Ovary (tissue), 9 donors: Measurements from ENCODE around the gene FAM180A. TPM values are rescaled to one million over a fixed set of nuclear protein-coding genes. Genes with fewer than 3 reads are reported as not detected.
"Not testable (repeated sequence)": the region's sequence is repeated elsewhere in the genome, so short reads cannot be mapped to it uniquely, and the experiment has no call there.

Experiments used
- DNase-seq, 5 donors: peaks; one replicate each; pipeline ENCODE4 v3.0.0-alpha.2; 2019 to 2020
- H3K27ac ChIP-seq, 2 donors: fragments of 200-600 bp; one replicate each; pipeline versions ENCODE4 v1.5.1 to v1.8.0; 2019 to 2022
- H3K27me3 ChIP-seq: fragments of 200-600 bp; one replicate; pipeline ENCODE4 v1.8.0; 2022
- H3K36me3 ChIP-seq: fragments of 200-600 bp; sonication (generic); one replicate; pipeline ENCODE4 v1.5.1; 2019
- H3K4me1 ChIP-seq: one replicate; pipeline ENCODE4 v1.8.1; 2013; ENCODE audit warnings: mild to moderate bottlenecking, moderate library complexity; ENCODE audit not compliant: insufficient read depth
- H3K4me3 ChIP-seq: fragments of 200-600 bp; sonication (generic); one replicate; pipeline ENCODE4 v1.5.1; 2017
- H3K9me3 ChIP-seq, 2 donors: fragments of 200-600 bp in 1 of 2; sonication (generic) in 1 of 2; one replicate each; pipeline versions ENCODE4 v1.5.1 to v1.8.1; 2013 to 2019; ENCODE audit warnings: mild to moderate bottlenecking in 1 of 2, moderate library complexity in 1 of 2
- EP300 ChIP-seq: sonication (generic); formaldehyde crosslinking; IDR thresholded peaks from one replicate; pipeline ENCODE4 v1.6.1; 2017; ENCODE audit warnings: antibody characterized with exemption
- POLR2A ChIP-seq: fragments of 450-650 bp; IDR thresholded peaks from one replicate; pipeline ENCODE4 v1.6.1; 2017; ENCODE audit warnings: antibody characterized with exemption, mild to moderate bottlenecking, moderate library complexity
- WGBS, 3 donors: extraction: QIAGEN DNeasy Blood & Tissue Kit in 1 of 3; methylation state at CpG; one replicate each; pipeline versions ENCODE4 v1.1.5 to v1.1.7; 2013 to 2017; 5-methylcytosine and 5-hydroxymethylcytosine counted together
- intact Hi-C, 4 donors: fragments of 100-400 bp; cut with DNase I; formaldehyde crosslinking; loops; one replicate each; pipeline versions ENCODE4 v1.11.0 to v1.15.1; 2022 to 2023
- polyA plus RNA-seq, 2 donors: library from polyadenylated mRNA; stranded (reverse); fragments of 200-250 nt in 1 of 2; fragments of 350-450 nt in 1 of 2; fragmentation: Illumina TruSeq in 1 of 2; extraction: RNeasy Lipid Tissue Mini Kit (QIAGEN cat#74804) in 1 of 2; gene quantifications; one replicate each; pipeline ENCODE4 v1.2.3, GENCODE V29; 2013 to 2014
- total RNA-seq, 7 donors: library from RNA; depleted of rRNA in 2 of 7; stranded (reverse); fragments of >200 nt in 2 of 7; fragmentation: NEBNext Ultra II Directional in 3 of 7; extraction: Animal tissue kit (Norgen Biotek cat#: 25700) in 3 of 7; gene quantifications; one replicate each; pipeline versions ENCODE4 v1.1.0 to v1.2.4, GENCODE V29; 2016 to 2023
- TF ChIP-seq, protein P1 (sequence below), 3 donors: fragments of 450-650 bp in 2 of 3; fragments of 200-600 bp in 1 of 3; IDR thresholded peaks; one replicate each; pipeline versions ENCODE4 v1.5.1 to v1.8.0; 2016 to 2022; ENCODE audit warnings: antibody characterized with exemption in 3 of 3, mild to moderate bottlenecking in 1 of 3
- donor health status: DM: no; HTN: no; CAD: no; lungs with moderate emphysema.
- donor health status: DM: no; HTN: no; CAD: no.
- donor health status: Bipolar disorder and iron deficiency.
- donor health status: DM: yes; HTN: yes; CAD: no.
- donor health status: DM: no; HTN: no; CAD: no.
- donor health status: DM: yes; HTN: yes; CAD: no.

FAM180A gene
- total and polyA plus RNA-seq, 9 donors, result 1.1 to 5.3 (median 3.1) TPM

DNA sequence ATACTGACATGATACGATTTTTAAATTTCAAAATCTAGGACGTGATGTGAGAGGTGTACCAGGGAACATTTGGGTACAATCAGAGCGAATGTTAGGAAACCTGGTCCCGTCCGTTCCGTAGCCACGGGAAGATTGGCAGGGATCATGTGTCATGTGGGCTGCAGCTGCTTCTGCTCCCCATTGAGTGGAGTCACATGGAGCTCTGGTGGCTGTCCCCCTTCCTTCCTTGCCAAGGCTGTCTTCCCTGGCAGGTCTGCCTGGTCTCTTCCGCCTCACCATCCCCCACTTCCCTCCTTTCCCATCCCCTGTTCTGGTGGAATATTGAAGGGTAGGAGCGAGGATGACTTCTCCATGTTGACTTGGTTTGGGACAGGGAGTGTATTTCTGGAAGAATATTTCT, 33.8 kb upstream of the FAM180A start:
- Histone ChIP-seq H3K4me3 (no peak overlapping the region), H3K27me3 (no peaks in the 10 kb centered on the region), H3K27ac (no peak overlapping the region), H3K9me3 (no peaks in the 10 kb centered on the region), H3K36me3 (no peaks in the 10 kb centered on the region), H3K4me1 (no peaks in the 10 kb centered on the region)
- TF ChIP-seq, protein P1, sequence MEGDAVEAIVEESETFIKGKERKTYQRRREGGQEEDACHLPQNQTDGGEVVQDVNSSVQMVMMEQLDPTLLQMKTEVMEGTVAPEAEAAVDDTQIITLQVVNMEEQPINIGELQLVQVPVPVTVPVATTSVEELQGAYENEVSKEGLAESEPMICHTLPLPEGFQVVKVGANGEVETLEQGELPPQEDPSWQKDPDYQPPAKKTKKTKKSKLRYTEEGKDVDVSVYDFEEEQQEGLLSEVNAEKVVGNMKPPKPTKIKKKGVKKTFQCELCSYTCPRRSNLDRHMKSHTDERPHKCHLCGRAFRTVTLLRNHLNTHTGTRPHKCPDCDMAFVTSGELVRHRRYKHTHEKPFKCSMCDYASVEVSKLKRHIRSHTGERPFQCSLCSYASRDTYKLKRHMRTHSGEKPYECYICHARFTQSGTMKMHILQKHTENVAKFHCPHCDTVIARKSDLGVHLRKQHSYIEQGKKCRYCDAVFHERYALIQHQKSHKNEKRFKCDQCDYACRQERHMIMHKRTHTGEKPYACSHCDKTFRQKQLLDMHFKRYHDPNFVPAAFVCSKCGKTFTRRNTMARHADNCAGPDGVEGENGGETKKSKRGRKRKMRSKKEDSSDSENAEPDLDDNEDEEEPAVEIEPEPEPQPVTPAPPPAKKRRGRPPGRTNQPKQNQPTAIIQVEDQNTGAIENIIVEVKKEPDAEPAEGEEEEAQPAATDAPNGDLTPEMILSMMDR (IDR thresholded peaks at IDR 0.05), result no peak
- TF ChIP-seq EP300 (no peak), POLR2A (no peak)
- intact Hi-C loops, result no loop called here
- WGBS, 3 donors, result 91 to 94% (median 92%) methylated on average over 9 of the region's 9 CpGs
- no peak for DNase-seq

DNA sequence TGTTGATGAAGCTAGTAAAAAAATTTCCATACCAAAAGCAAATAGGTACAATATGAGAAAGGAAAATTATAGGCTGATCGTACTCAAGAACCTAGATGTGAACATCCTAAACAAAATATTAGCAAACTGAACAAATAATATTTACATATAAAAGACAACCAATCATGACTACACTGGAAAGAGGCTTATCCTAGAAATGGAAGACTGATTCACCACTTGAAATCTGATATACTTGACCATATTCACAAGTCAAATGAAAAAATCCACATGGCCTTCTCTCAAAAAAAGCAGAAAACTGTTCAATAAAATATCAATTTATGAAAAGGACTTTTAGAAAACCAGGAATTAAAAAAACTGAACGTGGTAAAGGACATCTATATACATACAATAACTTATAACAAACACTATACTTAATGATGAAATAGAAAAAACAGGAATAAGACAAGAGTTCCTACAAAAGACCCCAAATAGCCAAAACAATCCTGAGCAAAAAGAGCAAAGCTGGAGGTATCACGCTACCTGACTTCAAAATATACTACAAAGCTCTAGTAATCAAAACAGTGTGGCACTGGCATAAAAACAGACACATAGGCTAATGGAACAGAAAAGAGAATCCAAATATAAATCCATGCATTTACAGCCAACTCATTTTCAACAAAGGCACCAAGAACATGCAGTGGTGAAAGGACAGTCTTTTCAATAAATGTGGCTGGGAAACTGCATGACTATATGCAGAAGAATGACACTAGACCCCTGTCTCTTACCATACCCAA, 29.2 kb upstream of the FAM180A start:
- WGBS, 3 donors, result 90 to 93% (median 93%) methylated on average over 3 of the region's 3 CpGs
- no peak overlapping the region for H3K27ac ChIP-seq
- no peak for TF ChIP-seq POLR2A
- TF ChIP-seq EP300, result no peak
- TF ChIP-seq, protein P1 (IDR thresholded peaks at IDR 0.05), result no peak
- DNase-seq, result no peak
- H3K36me3 ChIP-seq, result no peaks in the 10 kb centered on the region
- intact Hi-C loops, result no loop called here
- H3K27me3 ChIP-seq, result no peaks in the 10 kb centered on the region
- no peak overlapping the region for H3K4me3 ChIP-seq
- H3K9me3 ChIP-seq, result no peaks in the 10 kb centered on the region
- H3K4me1 ChIP-seq, result peaks cover under 1% of the 10 kb centered on the region

DNA sequence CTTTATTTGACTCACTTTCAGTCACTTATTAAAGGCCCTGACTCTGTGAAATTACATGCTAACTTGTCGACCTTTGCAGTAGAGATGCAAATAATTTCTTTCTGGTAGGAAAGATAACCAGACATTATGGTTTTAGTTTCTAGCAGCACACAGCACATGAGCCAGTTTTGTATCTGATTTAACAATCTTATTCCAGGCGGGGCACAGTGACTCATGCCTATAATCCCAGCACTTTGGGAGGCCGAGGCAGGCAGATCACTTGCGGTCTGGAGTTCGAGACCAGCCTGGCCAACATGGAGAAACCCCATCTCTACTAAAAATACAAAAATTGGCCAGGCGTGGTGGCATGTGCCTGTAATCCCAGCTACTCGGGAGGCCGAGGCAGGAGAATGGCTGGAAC, 27.3 kb upstream of the FAM180A start:
- H3K36me3 ChIP-seq, H3K27ac ChIP-seq, H3K27me3 ChIP-seq, DNase-seq, H3K4me3 ChIP-seq, H3K4me1 ChIP-seq, intact Hi-C loops, H3K9me3 ChIP-seq: not testable (repeated sequence)
- 92 to 95% (median 92%) methylated on average over 8 of the region's 8 CpGs for WGBS, 3 donors

DNA sequence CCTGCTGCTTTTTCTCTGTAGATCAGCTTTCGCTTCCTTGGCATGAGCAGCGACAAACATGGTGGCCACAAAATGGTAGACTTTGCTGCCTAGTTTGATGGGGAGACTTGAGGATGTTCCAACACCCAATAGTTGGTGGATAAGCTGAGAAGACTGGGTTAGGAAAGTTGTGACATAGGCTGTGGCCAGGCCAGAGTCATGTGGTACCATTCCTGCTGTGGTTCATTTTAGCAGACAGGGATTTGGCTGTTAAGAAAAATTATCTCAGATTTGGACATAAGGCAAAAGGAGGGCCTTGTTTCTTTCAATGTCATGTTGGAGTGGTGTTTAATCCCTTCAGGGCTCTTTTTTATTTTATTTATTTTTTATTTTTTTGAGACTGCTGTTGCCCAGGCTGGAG, 26.6 kb upstream of the FAM180A start:
- WGBS, 3 donors, result 95 to 99% (median 97%) methylated on average over 2 of the region's 2 CpGs
- Histone ChIP-seq H3K4me3 (no peak overlapping the region), H3K27ac (no peak overlapping the region), H3K4me1 (peaks cover 4% of the 10 kb centered on the region), H3K27me3 (no peaks in the 10 kb centered on the region), H3K36me3 (no peaks in the 10 kb centered on the region), H3K9me3 (no peaks in the 10 kb centered on the region)
- no peak for TF ChIP-seq EP300
- no peak for DNase-seq
- intact Hi-C loops, result no loop called here

DNA sequence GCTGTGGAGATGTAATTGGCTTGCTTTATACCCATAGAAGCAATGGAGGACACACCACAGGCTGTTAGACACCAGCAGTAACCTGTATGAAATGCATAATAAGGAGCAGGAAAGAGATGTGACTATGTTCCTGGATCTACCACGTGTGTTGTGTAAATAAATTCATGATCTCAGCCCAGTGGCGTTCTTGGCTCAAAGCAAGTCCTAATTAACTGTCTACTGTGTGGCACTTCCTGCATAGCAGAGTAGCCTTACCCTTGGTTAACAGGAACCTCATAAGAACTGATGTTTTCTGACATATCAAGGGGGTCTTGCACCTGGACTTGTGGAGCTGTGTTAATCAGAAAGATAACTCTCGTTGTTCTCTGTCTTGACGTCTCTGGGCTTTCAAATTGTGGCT, 25.7 kb upstream of the FAM180A start:
- Histone ChIP-seq H3K4me3 (no peak overlapping the region), H3K27ac (no peak overlapping the region), H3K9me3 (no peaks in the 10 kb centered on the region), H3K27me3 (no peaks in the 10 kb centered on the region), H3K4me1 (peaks cover 4% of the 10 kb centered on the region), H3K36me3 (no peaks in the 10 kb centered on the region)
- no peak for DNase-seq
- TF ChIP-seq, protein P1 (IDR thresholded peaks at IDR 0.05), result no peak
- TF ChIP-seq EP300, result no peak
- intact Hi-C loops, result no loop called here
- WGBS, 3 donors, result 36 to 58% (median 53%) methylated on average over 4 of the region's 4 CpGs
